ENCODE results near the gene NEGR1.

- TF ChIP-seq EP300 (IDR thresholded peaks at IDR 0.05) (no peak), POLR2A (IDR thresholded peaks at IDR 0.05) (no peak)
- TF ChIP-seq, protein P1, sequence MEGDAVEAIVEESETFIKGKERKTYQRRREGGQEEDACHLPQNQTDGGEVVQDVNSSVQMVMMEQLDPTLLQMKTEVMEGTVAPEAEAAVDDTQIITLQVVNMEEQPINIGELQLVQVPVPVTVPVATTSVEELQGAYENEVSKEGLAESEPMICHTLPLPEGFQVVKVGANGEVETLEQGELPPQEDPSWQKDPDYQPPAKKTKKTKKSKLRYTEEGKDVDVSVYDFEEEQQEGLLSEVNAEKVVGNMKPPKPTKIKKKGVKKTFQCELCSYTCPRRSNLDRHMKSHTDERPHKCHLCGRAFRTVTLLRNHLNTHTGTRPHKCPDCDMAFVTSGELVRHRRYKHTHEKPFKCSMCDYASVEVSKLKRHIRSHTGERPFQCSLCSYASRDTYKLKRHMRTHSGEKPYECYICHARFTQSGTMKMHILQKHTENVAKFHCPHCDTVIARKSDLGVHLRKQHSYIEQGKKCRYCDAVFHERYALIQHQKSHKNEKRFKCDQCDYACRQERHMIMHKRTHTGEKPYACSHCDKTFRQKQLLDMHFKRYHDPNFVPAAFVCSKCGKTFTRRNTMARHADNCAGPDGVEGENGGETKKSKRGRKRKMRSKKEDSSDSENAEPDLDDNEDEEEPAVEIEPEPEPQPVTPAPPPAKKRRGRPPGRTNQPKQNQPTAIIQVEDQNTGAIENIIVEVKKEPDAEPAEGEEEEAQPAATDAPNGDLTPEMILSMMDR (IDR thresholded peaks at IDR 0.05): no peak
Observed at GRCh38 chr1:71829346-71829745, 453.0 kb downstream of the NEGR1 start.

Data from ovary (tissue), 3 donors.